Stimulated activated CD4-positive, alpha-beta T cell treated with anti-CD3 and anti-CD28 coated beads, Interleukin-15, amount 100 ng/mL, for 24 hours (primary cell): ENCODE results near the gene CYP4Z1.
"Not testable (repeated sequence)": the region's sequence is repeated elsewhere in the genome, so short reads cannot be mapped to it uniquely, and the experiment has no call there.

Source experiments
- DNase-seq: peaks from one replicate; pipeline ENCODE4 v3.0.0-alpha.2; 2020

The CYP4Z1 gene

DNA sequence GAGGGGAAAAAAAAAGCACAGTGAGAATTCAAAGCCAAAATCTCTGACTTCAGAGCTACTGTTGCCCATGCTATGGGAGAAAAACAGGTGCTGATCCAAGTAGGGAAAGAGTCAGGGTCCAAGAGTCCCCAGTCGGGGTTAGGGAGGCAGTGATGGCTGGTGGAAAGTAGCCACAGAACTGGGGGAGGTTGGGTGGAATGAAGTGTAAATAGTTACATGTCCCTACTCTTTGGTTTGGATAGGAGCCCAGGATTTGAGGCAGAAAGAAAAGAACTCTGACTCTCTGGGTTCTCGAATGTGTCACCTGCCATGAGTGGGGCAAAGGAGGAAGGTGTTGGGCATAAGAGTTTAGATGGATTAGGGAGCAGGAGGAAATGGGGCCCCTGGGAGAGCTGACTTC lies 61.8 kb downstream of the CYP4Z1 start:
- DNase-seq = not testable (repeated sequence)

DNA sequence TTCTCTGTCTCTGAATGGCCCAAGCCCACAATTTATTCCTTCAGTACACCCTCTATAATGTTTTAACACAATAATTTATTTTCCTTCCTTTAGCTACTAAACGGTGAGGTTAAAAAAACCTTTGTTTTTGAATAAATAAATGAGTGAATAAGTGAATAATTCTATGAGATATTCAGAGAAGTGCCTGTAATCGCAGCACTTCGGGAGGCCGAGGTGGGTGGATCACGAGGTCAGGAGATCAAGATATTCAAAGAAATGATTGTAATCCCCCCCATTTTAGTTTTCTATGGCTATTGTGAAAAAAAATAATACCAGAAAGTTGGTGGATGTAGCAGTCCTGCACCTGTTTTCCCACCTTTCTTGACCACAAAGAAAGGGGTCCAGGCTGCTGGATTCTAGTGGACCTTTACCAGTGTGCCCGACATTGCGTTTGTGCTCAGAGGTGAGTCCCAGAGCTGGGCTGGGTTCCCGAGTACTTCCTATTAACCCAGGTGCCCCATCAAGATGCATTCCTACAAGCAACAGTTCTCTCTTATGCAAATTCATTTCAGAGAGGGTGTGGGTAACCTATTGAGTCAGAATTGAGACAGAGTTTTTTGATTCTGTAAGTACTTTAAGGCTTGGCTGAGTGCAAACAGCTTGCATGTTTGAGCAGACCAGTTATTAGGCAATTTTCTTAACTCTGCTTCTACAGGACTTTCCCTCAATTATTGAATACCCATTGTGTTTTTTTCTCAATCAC lies 62.6 kb downstream of the CYP4Z1 start:
- DNase-seq = not testable (repeated sequence)

DNA sequence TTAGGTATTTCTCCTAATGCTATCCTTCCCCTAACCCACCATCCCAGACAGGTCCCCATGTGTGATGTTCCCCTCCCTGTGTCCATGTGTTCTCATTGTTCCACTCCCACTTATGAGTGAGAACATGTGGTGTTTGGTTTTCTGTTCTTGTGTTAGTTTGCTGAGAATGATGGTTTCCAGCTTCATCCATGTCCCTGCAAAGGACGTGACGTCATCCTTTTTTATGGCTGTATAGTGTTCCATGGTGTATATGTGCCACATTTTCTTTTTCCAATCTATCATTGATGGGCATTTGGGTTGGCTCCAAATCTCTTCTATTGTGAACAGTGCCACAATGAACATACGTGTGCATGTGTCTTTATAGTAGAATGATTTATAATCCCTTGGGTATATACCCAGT lies 65.6 kb downstream of the CYP4Z1 start:
- DNase-seq = not testable (repeated sequence)

DNA sequence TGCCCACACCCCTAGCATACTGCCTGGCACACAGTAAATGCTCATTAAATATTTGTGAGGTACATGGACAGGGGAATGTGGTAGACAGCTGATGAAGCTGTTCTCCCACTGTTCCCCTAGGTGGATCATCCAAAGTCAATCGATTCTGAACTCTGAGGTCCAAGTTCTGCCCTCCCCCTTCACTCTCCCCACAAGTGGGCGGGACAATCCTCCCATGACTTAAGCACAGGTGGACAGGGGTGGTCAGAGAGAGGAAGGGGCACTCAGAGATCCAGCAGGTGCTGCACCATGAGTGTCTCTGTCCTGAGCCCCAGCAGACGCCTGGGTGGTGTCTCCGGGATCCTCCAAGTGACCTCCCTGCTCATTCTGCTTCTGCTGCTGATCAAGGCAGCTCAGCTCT lies 70.2 kb downstream of the CYP4Z1 start, which contains the start of gene CYP4A22:
CYP4A22 (plus strand) TSS at position 244 of the 400 bp plus-strand sequence; CDS start at position 289, 45 bp downstream.
- no peak for DNase-seq

DNA sequence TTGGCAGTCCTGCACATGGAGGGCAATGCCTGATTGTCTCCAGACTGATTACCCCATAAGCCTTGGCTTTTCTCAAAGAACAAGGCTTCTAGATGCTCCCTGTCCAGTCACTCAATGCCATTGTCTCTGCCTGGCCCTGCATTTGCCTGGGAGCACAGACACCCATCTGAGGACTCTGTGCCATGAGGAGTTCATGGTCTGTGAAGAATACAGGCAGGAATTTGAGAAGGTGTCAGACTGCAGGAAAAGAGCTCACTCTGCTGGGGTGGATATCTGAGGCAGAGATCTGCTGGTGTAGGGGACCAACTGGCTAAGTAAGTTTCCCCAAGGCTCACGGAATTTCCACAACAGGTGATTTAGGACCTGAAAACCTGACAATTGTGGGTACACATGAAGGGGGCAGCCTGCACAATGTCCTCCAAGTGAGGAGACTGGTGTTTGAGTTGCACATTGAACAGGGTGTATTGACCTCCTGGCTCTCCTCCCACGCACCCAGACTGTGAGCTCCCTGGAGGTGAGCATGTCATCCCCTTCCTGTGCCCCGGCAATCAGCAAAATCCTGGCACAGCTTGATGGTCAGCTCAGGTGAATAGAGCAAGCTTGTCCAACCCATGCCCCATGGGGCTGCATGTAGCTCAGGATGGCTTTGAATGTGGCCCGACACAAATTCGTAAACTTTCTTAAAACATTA lies 71.0 kb downstream of the CYP4Z1 start:
- DNase-seq = no peak

DNA sequence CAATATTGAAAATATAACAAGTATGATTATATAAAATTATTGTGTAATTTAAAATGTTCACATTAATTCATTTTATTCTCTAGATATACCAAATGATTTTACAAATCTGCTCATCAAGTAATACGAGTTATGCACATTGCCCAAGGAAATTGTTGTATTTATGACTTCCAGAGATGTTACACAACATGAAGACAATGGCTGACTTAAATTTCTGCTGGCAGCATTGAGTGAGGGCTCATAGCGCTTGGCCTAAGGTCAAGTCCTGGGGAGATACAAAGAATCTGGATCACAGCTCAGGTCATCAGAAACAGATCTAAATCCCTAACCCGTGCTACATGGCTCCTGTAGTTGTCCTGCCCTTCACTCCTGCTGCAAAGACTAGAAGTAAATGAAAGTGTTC lies 73.3 kb downstream of the CYP4Z1 start:
- DNase-seq = not testable (repeated sequence)

DNA sequence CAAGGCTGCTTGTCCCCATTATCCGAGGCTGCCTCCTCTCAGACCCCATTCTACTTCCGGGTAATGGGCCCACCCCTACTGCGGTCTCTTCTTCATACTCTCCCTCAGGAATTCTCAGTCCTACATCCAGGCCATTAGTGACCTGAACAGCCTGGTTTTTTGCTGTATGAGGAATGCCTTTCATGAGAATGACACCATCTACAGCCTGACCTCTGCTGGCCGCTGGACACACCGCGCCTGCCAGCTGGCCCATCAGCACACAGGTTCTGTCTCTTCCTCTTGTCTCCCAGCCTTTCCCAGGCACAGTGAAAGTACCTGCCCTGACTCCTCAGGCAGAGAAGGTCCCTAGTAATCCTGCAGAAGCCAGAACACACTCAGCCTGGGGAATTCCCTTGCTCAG lies 76.6 kb downstream of the CYP4Z1 start:
- DNase-seq = not testable (repeated sequence)

DNA sequence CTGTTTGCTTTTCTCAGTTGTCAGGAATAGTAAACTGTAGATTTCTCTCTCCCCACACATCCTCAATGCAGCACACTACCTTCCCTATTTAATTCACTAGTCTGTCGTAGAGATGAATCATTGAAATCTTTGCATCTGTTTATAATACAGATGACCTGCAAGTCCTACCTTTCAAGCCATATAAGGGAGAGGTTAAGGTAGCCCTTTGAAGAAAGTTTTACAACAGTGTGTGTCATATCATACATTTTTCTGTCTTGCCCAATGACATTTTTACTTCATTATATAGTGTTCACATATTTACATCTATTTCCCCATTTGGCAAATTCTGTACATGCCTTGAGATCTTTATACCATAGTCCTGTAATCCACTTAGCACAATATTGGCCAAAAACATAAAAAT lies 79.5 kb downstream of the CYP4Z1 start:
- DNase-seq = not testable (repeated sequence)

DNA sequence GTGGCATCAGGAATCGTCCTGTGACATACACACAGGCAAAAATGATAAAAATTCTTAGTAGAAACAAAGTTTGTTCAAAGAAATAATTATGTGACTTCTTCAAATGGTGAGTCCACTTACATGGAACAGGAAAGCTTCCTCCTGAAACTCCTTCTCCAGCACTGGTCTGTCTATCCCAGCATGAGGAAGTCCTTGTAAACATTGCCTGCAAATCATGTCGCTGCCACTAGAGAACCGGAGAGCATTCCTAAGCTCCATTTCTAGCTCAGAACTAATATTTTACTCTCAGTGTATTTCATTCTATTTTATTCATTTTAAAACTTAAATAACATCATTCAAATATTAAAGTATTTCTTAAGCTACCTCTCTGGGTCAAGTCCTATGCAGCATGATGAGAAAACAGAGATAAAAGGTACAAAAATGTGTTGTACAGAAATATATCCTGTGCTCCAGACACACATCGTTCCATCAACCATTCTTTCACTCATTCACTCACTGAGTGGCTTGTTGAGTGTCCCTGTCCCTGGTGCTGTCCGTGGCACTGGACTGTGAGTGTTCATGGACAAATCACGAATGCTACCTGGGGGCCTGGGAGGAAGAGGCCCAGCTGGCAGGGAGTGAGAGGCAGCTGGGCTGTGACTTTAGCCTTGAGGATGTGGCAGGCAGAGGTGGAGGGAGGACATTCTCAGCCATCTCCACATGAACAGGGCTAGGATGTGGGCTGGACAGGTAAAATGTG lies 80.2 kb downstream of the CYP4Z1 start:
- no peak for DNase-seq

DNA sequence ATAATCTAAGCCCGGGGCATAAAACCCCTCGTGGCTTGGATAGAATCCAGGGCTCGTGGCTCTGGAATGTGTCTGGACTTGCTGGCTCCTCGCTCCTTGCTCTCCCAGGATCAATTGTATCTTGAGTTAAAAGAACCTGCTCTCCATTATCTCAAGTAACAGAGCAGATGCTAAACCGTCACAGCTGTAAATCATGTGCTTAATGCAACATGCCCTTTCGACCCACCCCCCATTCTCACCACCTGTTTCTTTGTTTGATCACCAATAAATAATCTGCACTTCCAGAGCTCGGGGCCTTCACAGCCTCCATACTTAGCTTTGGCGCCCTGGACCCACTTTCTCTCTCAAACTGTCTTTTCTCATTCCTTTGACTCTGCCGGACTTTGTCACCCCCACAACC lies 82.1 kb downstream of the CYP4Z1 start:
- not testable (repeated sequence) for DNase-seq

DNA sequence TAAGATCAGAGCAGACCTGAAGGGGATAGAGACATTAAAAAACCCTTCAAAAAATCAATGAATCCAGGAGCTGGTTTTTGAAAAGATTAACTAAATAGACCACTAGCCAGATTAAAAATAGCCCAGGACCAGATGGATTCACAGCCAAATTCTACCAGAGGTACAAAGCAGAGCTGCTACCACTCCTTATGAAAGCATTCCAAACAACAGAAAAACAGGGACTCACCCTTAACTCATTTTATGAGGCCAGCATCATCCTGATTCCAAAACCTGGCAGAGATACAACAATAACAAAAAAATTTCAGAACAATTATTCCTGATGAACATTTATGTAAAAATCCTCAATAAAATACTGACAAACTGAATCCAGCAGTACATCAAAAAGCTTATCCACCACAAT lies 89.4 kb downstream of the CYP4Z1 start:
- DNase-seq = not testable (repeated sequence)

DNA sequence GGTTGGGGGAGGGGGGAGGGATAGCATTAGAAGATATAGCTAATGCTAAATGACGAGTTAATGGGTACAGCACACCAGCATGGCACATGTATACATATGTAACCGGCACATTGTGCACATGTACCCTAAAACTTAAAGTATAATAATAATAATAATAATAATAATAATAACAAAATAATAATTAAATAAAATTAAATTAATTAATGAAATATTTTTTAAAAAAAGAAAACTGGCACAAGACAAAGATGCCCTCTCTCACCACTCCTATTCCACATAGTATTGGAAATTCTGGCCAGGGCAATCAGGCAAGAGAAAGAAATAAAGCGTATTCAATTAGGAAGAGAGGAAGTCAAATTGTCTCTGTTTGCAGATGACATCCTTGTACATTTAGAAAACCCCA lies 90.9 kb downstream of the CYP4Z1 start:
- not testable (repeated sequence) for DNase-seq

DNA sequence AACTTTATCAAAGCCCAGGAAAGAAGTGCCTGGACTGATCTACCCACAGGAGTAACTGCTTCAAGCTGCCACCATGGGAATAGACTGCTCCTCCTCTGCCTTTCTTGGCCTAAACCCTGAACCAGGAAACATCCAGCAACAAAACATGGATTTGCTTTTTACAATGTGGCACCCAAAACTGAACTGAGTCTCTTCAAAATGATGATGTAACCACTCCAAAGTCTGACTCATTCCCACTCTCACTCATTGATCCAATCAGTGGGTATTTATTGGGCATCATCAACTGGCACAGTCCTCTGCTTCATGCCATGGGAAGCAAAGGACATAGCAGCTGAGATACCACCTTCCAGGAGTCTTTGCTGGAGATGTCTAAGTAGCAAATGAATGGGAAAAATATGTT lies 93.7 kb downstream of the CYP4Z1 start:
- DNase-seq = no peak

DNA sequence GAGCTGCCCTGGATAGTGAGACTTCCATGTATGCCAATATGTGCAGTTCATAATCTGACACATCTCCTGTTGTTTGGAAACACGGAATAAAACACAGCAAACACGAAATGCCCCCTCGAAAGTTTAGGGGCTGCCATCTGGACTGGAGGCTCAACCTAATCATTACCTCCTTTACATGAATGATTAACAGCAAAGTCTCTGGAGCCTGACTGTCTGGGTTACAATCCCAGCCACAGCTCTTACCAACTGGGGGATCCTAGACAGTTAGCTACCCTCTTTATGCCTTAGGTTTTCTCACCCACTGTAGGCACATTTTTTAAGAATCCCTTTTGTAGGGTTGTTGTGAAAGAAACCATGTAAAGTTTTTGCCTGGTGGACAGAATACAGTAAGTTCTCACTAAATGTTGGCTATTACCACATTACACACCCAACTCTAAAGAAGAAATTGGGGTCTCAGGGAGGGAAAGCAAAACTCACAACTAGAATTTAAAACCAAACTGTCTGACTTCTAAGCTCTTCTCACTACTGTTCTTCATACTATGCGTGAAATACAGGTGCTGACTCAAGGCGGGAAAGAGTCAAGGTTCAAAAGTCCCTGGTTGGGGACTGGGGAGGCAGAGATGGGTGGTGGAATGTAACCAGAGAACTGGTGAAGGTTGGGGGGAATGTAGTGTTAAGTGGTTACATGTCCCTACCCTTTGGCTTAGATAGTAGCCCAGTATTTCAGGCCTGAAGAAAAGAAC lies 94.4 kb downstream of the CYP4Z1 start:
- DNase-seq = no peak

DNA sequence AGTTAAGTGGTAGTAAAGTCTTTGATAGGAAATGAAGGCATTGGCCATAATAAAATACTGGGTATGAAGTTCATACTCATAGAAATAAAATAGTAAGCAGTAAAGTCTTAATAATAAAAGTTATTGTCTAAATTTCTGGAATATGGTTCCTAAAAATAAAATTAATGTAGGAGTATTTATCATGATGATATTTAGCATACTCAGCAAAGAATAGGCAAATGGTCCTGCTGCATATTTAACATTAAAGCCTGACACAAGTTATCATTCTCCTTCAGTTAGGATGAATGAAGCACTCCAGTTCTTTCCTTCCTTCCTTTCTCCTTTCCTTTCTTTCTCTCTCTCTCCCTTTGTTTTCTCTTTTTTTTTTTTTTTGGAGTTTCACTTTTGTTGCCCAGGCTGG lies 97.5 kb downstream of the CYP4Z1 start:
- no peak for DNase-seq
